Karpas-422 (cell line): ENCODE data around the gene CUL7. TPM values are rescaled to one million over a fixed set of nuclear protein-coding genes. Genes with fewer than 3 reads are reported as not detected.
"Not testable (repeated sequence)": the region's sequence is repeated elsewhere in the genome, so short reads cannot be mapped to it uniquely, and the experiment has no call there.

Experiments
- DNase-seq: peaks from one replicate; pipeline ENCODE4 v3.0.0-alpha.2; 2015
- H2AFZ ChIP-seq: fragments of 200-600 bp; sonication (generic); 2 replicates; pipeline ENCODE4 v1.6.1; 2014; ENCODE audit warnings: antibody characterized with exemption, low read length, mixed read lengths
- H3K27ac ChIP-seq: fragments of 200-600 bp; sonication (generic); 2 replicates; pipeline ENCODE4 v1.5.1; 2014; ENCODE audit warnings: mild to moderate bottlenecking, low read length, moderate library complexity
- H3K27me3 ChIP-seq: fragments of 200-600 bp; sonication (generic); 2 replicates; pipeline ENCODE4 v1.6.1; 2014; ENCODE audit warnings: low read length, mixed read lengths
- H3K36me3 ChIP-seq: fragments of 200-600 bp; sonication (generic); 2 replicates; pipeline ENCODE4 v1.6.1; 2014; ENCODE audit warnings: low read length, mixed read lengths; ENCODE audit not compliant: insufficient read depth
- H3K4me1 ChIP-seq: fragments of 200-600 bp; sonication (generic); 2 replicates; pipeline ENCODE4 v1.6.1; 2014; ENCODE audit warnings: mild to moderate bottlenecking, low read length, mixed read lengths
- H3K4me2 ChIP-seq: fragments of 200-600 bp; sonication (generic); 2 replicates; pipeline ENCODE4 v1.6.1; 2014; ENCODE audit warnings: low read length, low read depth, mild to moderate bottlenecking; ENCODE audit not compliant: poor library complexity, severe bottlenecking
- H3K4me3 ChIP-seq: fragments of 200-600 bp; sonication (generic); 2 replicates; pipeline ENCODE4 v1.5.1; 2014; ENCODE audit warnings: mild to moderate bottlenecking, antibody characterized with exemption, low read length, mixed read lengths
- H3K79me2 ChIP-seq: fragments of 200-600 bp; sonication (generic); 2 replicates; pipeline ENCODE4 v1.6.1; 2014; ENCODE audit warnings: mild to moderate bottlenecking, low read length, mixed read lengths
- H3K9ac ChIP-seq: fragments of 200-600 bp; sonication (generic); 2 replicates; pipeline ENCODE4 v1.6.0; 2014; ENCODE audit warnings: low read length
- H3K9me2 ChIP-seq: fragments of 200-600 bp; sonication (generic), shearing (Covaris generic); replicated peaks from 2 replicates; pipeline ENCODE4 v1.6.0; 2014; ENCODE audit warnings: mild to moderate bottlenecking, low read length, moderate library complexity; ENCODE audit not compliant: insufficient read depth
- H3K9me3 ChIP-seq: fragments of 300-700, 200-600 bp; sonication (generic); 2 replicates; pipeline ENCODE4 v1.6.1; 2014; ENCODE audit warnings: low read length, mixed read lengths
- H4K20me1 ChIP-seq: fragments of 200-600 bp; sonication (generic); 2 replicates; pipeline ENCODE4 v1.6.1; 2014; ENCODE audit warnings: mild to moderate bottlenecking, antibody characterized with exemption, low read length, low read depth; ENCODE audit not compliant: insufficient read depth
- total RNA-seq: library from RNA; depleted of rRNA; stranded (reverse); fragments of >200 nt; shearing (Covaris generic); gene quantifications from 2 replicates; pipeline ENCODE4 v1.2.3, GENCODE V29; 2014; ENCODE audit warnings: low replicate concordance; rRNA removed

CUL7 gene
- total RNA-seq, 1 experiment from 2014 or later = 20.2 TPM

DNA sequence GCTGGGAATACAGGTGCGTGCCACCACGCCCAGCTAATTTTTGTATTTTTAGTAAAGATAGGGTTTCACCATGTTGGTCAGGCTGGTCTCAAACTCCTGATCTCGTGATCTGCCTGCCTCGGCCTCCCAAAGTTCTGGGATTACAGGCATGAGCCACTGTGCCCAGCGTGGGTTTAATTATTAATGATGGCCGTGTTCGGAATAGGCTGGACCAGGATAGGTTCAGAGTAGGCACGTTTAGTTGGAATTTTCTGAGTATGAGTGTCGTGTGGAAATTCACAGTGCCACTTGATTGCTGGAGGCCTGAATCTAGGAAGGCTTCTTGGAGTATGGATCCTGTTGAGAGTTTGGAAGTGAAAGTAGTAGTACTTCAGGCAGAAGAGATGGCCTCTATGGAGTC lies 55.4 kb downstream of the CUL7 start:
- H3K79me2 ChIP-seq = peaks cover 20% of the 10 kb centered on the region
- not testable (repeated sequence) for DNase-seq, H2AFZ ChIP-seq, H3K9me3 ChIP-seq, H3K27me3 ChIP-seq, H3K36me3 ChIP-seq, H3K9ac ChIP-seq, H3K4me3 ChIP-seq, H3K27ac ChIP-seq, H3K4me1 ChIP-seq, H3K9me2 ChIP-seq, H3K4me2 ChIP-seq, H4K20me1 ChIP-seq

DNA sequence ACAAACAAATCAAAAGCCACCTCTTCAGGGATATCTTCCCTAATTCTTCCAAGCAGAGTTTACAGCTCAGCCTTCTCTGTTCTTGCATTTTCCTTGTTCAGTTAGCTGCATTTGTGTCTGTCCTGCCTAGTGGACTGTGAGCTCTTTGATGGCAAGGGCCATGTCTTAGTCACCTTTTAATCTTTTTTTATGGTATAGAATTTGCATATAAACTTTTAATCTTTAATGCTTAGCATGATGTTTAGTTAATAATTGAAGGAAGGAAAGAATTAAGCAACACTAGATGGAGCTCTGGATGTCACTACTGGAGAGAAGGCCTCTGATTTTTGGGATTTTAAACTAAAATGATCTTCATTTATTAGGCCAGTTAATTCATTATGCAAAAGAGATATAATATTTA lies 57.1 kb downstream of the CUL7 start:
- H3K79me2 ChIP-seq = peaks cover 26% of the 10 kb centered on the region
- H3K4me3 ChIP-seq = no peak overlapping the region
- no peaks in the 10 kb centered on the region for H3K9me3 ChIP-seq
- H3K36me3 ChIP-seq = peaks cover 4% of the 10 kb centered on the region; the same call in 1 of the 2 replicates
- H3K9ac ChIP-seq = no peak overlapping the region
- H4K20me1 ChIP-seq = no peaks in the 10 kb centered on the region
- H3K27ac ChIP-seq = no peak overlapping the region
- H2AFZ ChIP-seq = no peak overlapping the region
- H3K4me2 ChIP-seq = no peak overlapping the region
- H3K4me1 ChIP-seq = peaks cover 3% of the 10 kb centered on the region; the same call in 1 of the 2 replicates
- H3K9me2 ChIP-seq = no peaks in the 10 kb centered on the region
- DNase-seq = no peak
- H3K27me3 ChIP-seq = no peaks in the 10 kb centered on the region

GRCh38 chr6:42993445-42993844 lies 60.2 kb downstream of the CUL7 start:
- Histone ChIP-seq H3K4me1 (peaks cover 3% of the 10 kb centered on the region; the same call in 1 of the 2 replicates), H3K27me3 (no peaks in the 10 kb centered on the region), H3K79me2 (peaks cover 42% of the 10 kb centered on the region), H3K9me3 (no peaks in the 10 kb centered on the region), H3K27ac (no peak overlapping the region), H3K4me3 (no peak overlapping the region), H3K36me3 (peaks cover 9% of the 10 kb centered on the region; the same call in 1 of the 2 replicates), H2AFZ (no peak overlapping the region), H3K9ac (no peak overlapping the region), H3K4me2 (no peak overlapping the region), H3K9me2 (no peaks in the 10 kb centered on the region), H4K20me1 (no peaks in the 10 kb centered on the region)
- no peak for DNase-seq

DNA sequence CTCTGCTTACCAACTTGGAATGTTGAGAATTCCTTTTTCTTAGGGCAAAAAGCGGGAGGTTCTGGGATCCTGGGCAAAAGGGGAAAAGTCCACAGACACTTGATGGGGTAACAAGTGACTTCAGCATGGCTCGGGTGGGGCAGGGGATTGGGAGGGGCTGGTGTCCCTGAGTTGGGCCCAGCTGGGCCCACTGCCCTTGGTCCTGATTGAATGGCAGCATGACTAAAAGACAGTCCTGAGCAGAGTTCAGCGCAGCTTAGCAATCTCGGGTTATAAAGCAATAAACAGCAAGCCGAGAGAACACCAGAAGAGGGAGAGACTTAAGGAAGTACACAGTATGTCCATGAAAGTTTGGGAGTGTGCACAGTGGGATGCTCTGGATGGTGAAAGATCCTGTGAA lies 63.7 kb downstream of the CUL7 start:
- no peaks in the 10 kb centered on the region for H4K20me1 ChIP-seq
- H3K9ac ChIP-seq = no peak overlapping the region
- no peak overlapping the region for H3K4me3 ChIP-seq
- H3K9me2 ChIP-seq = no peaks in the 10 kb centered on the region
- DNase-seq = no peak
- H3K27ac ChIP-seq = no peak overlapping the region
- peaks cover 18% of the 10 kb centered on the region for H3K4me1 ChIP-seq
- no peak overlapping the region for H3K4me2 ChIP-seq
- H3K79me2 ChIP-seq = peaks cover 74% of the 10 kb centered on the region
- H3K36me3 ChIP-seq = peaks cover 9% of the 10 kb centered on the region; the same call in 1 of the 2 replicates
- H2AFZ ChIP-seq = no peak overlapping the region
- no peaks in the 10 kb centered on the region for H3K27me3 ChIP-seq
- H3K9me3 ChIP-seq = no peaks in the 10 kb centered on the region

- Histone ChIP-seq H3K79me2 (peaks cover 76% of the 10 kb centered on the region), H4K20me1 (no peaks in the 10 kb centered on the region), H3K36me3 (peaks cover 9% of the 10 kb centered on the region; the same call in 1 of the 2 replicates), H3K4me2 (no peak overlapping the region), H3K9me3 (no peaks in the 10 kb centered on the region), H3K27me3 (no peaks in the 10 kb centered on the region), H3K27ac (no peak overlapping the region), H3K9me2 (no peaks in the 10 kb centered on the region), H3K4me1 (peaks cover 22% of the 10 kb centered on the region), H2AFZ (no peak overlapping the region), H3K4me3 (no peak overlapping the region), H3K9ac (no peak overlapping the region)
- DNase-seq = no peak
Measured at GRCh38 chr6:42988486-42989020, 65.1 kb downstream of the CUL7 start.

Other genes starting within 250 kb of the CUL7 start
- gene RPL7L1, start 174.2 kb downstream of the CUL7 start, total RNA-seq = 97.6 and 104 TPM in 2 replicates
- gene PTCRA, start 137.8 kb downstream of the CUL7 start, total RNA-seq = not detected in 2 replicates
- 33.7 and 65.4 TPM in 2 replicates for gene CNPY3, start 124.4 kb downstream of the CUL7 start, total RNA-seq
- 0.48 and 0.76 TPM in 2 replicates for gene GNMT, start 93.1 kb downstream of the CUL7 start, total RNA-seq
- 16.7 and 34.2 TPM in 2 replicates for gene PEX6, start 74.7 kb downstream of the CUL7 start, total RNA-seq
- 34.8 and 39.8 TPM in 2 replicates for gene PPP2R5D, start 69.3 kb downstream of the CUL7 start, total RNA-seq
- gene MEA1, start 39.9 kb downstream of the CUL7 start, total RNA-seq = 51.7 and 113 TPM in 2 replicates
- 53.7 and 81.1 TPM in 2 replicates for gene KLHDC3, start 39.6 kb downstream of the CUL7 start, total RNA-seq
- 31.5 and 46.2 TPM in 2 replicates for gene RRP36, start 32.2 kb downstream of the CUL7 start, total RNA-seq
- 21.3 and 40.9 TPM in 2 replicates for gene MRPL2, start 5.6 kb upstream of the CUL7 start, total RNA-seq
- 13.8 and 29.3 TPM in 2 replicates for gene KLC4, start 5.8 kb upstream of the CUL7 start, total RNA-seq
- gene PTK7, start 22.5 kb upstream of the CUL7 start, total RNA-seq = 3.3 and 5.3 TPM in 2 replicates
- gene SRF, start 117.4 kb upstream of the CUL7 start, total RNA-seq = 27.4 and 42.5 TPM in 2 replicates
- gene CUL9, start 128.3 kb upstream of the CUL7 start, total RNA-seq = 34.9 and 64.6 TPM in 2 replicates
- 59.0 and 157 TPM in 2 replicates for gene DNPH1, start 175.6 kb upstream of the CUL7 start, total RNA-seq
- gene TTBK1, start 189.6 kb upstream of the CUL7 start, total RNA-seq = 0.34 and 1.2 TPM in 2 replicates
- not detected in 2 replicates for gene SLC22A7, start 244.4 kb upstream of the CUL7 start, total RNA-seq